KMS-11 (cell line): ENCODE data around the gene SLC16A6.

ENCODE experiments used
- H2AFZ ChIP-seq: fragments of 200-600 bp; sonication (generic); 2 replicates; pipeline ENCODE4 v1.6.1; 2016; ENCODE audit warnings: antibody characterized with exemption, mixed run types, low read depth
- H3K27ac ChIP-seq: fragments of 200-600 bp; sonication (generic); 2 replicates; pipeline ENCODE4 v1.6.1; 2016; ENCODE audit warnings: mild to moderate bottlenecking, mixed run types
- H3K27me3 ChIP-seq: fragments of 200-600 bp; sonication (generic); 2 replicates; pipeline ENCODE4 v1.6.1; 2017; ENCODE audit warnings: mild to moderate bottlenecking, low read depth, mixed run types, moderate library complexity; ENCODE audit not compliant: insufficient read depth
- H3K36me3 ChIP-seq: fragments of 200-600 bp; sonication (generic); 2 replicates; pipeline ENCODE4 v1.6.1; 2017; ENCODE audit warnings: mild to moderate bottlenecking, mixed run types; ENCODE audit not compliant: insufficient read depth
- H3K4me1 ChIP-seq: fragments of 200-600 bp; sonication (generic); 2 replicates; pipeline ENCODE4 v1.6.1; 2016; ENCODE audit warnings: mild to moderate bottlenecking, low read depth, mixed run types; ENCODE audit not compliant: poor library complexity, severe bottlenecking
- H3K4me2 ChIP-seq: fragments of 200-600 bp; sonication (generic); 2 replicates; pipeline ENCODE4 v1.7.0; 2016; ENCODE audit warnings: mild to moderate bottlenecking, mixed run types
- H3K4me3 ChIP-seq: fragments of 200-600 bp; sonication (generic); IDR thresholded peaks from 2 replicates; pipeline ENCODE4 v1.6.1; 2017; ENCODE audit warnings: low read depth, low read length, mixed read lengths; ENCODE audit not compliant: insufficient read depth
- H3K79me2 ChIP-seq: fragments of 200-600 bp; sonication (generic); 2 replicates; pipeline ENCODE4 v1.6.1; 2016; ENCODE audit warnings: low read depth, mixed run types; ENCODE audit not compliant: insufficient read depth
- H3K9ac ChIP-seq: fragments of 200-600 bp; sonication (generic); 2 replicates; pipeline ENCODE4 v1.6.1; 2016; ENCODE audit warnings: mild to moderate bottlenecking, mixed run types
- H4K20me1 ChIP-seq: fragments of 200-600 bp; sonication (generic); 2 replicates; pipeline ENCODE4 v1.6.1; 2016; ENCODE audit warnings: mild to moderate bottlenecking, mixed run types; ENCODE audit not compliant: insufficient read depth
- CTCF ChIP-seq: fragments of 200-600 bp; sonication (generic); conservative IDR thresholded peaks from 2 replicates; pipeline ENCODE4 v1.6.1; 2017; ENCODE audit warnings: low read depth, mild to moderate bottlenecking, antibody characterized with exemption, low read length, moderate library complexity, mixed read lengths

The SLC16A6 gene

GRCh38 chr17:68320943-68321555, 30.1 kb upstream of the SLC16A6 start:
- H3K4me3 ChIP-seq: no peak overlapping the region
- H3K27me3 ChIP-seq: no peaks in the 10 kb centered on the region
- no peak overlapping the region for H3K9ac ChIP-seq
- H3K4me2 ChIP-seq: no peak overlapping the region
- no peak overlapping the region for H2AFZ ChIP-seq
- H3K36me3 ChIP-seq: no peaks in the 10 kb centered on the region
- H3K79me2 ChIP-seq: no peaks in the 10 kb centered on the region
- H3K27ac ChIP-seq: no peak overlapping the region
- H4K20me1 ChIP-seq: no peaks in the 10 kb centered on the region
- no peak for TF ChIP-seq CTCF
- no peaks in the 10 kb centered on the region for H3K4me1 ChIP-seq

DNA sequence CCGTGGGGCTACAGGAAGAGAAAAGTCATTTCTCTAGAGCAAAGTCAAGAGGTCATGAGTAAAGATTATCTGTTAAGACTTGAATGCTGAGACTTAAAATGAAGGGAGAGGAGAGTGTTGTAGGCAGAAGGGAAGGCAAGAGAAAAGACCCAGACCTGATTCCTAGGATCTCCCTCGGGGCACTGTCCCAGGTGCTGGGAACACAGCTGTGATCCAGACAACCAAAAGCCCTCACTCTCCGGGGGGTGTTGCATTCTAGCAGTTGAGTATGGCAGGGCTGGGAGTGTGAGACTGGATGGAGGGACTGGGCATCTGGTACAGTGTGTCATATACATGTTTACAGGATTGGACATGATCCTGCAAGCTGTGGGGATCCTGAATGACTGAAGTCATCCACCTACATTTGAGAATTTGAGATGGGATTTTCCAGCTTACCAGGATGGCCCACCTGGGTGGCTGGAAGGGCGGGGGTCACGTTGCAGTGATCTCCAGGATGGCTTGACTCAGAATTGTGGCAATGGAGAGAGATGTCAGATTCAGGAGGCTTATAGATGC, 29.5 kb upstream of the SLC16A6 start:
- no peak for TF ChIP-seq CTCF
- no peaks in the 10 kb centered on the region for H3K4me1 ChIP-seq
- no peak overlapping the region for H3K4me3 ChIP-seq
- H3K27ac ChIP-seq: no peak overlapping the region
- H3K4me2 ChIP-seq: no peak overlapping the region
- no peak overlapping the region for H3K9ac ChIP-seq
- H3K36me3 ChIP-seq: no peaks in the 10 kb centered on the region
- H4K20me1 ChIP-seq: no peaks in the 10 kb centered on the region
- no peaks in the 10 kb centered on the region for H3K27me3 ChIP-seq
- H2AFZ ChIP-seq: no peak overlapping the region
- no peaks in the 10 kb centered on the region for H3K79me2 ChIP-seq

GRCh38 chr17:68319410-68320162, 28.7 kb upstream of the SLC16A6 start:
- no peak overlapping the region for H2AFZ ChIP-seq
- H3K79me2 ChIP-seq: no peaks in the 10 kb centered on the region
- H3K4me2 ChIP-seq: no peak overlapping the region
- TF ChIP-seq CTCF: no peak
- no peak overlapping the region for H3K9ac ChIP-seq
- H3K4me1 ChIP-seq: no peaks in the 10 kb centered on the region
- no peaks in the 10 kb centered on the region for H3K36me3 ChIP-seq
- no peak overlapping the region for H3K27ac ChIP-seq
- no peak overlapping the region for H3K4me3 ChIP-seq
- H3K27me3 ChIP-seq: no peaks in the 10 kb centered on the region
- H4K20me1 ChIP-seq: no peaks in the 10 kb centered on the region

DNA sequence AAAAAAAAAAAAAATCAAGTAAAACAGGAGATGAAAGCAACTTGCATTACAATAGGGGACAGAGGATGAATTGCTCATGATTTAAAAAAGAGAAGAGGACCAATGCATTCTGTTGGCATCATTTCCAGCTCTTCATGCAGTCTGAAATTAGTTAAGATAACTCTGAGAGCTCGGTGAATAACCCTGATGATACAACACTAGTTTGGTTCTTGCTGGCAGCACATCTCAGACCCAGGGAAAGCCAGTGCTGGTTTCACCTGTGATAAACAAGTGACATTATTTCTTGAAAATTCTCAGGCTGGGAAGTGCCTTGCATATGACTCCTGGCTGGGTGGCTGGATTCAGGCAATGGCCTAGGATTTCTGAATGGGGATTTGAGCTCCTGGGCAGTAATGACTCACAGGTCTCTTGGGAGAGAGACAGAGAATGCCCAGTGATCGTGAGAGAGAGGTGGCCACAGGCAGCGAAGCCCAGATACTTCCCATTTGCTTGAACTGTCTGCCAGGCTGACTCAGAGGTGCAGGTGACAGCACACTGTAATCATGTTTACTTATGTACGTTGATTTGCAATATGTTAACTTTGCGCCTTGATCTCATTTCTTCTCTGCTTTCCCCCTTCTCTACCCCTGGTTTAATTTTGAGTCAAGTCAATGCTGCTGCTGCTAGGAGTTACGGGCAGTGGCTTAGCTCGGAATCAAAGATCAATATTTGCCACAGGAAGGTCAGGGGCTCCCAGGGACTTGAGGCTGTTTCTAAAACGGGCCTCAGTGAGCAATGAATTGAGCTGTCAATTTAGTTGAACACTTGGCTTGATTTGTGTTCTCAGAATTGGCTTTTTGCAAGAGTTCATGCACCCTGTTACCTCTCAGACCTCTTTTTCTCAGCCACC, 27.4 kb upstream of the SLC16A6 start:
- TF ChIP-seq CTCF: no peak
- Histone ChIP-seq H3K79me2 (no peaks in the 10 kb centered on the region), H3K4me1 (no peaks in the 10 kb centered on the region), H3K36me3 (no peaks in the 10 kb centered on the region), H4K20me1 (no peaks in the 10 kb centered on the region), H3K4me3 (no peak overlapping the region), H3K4me2 (no peak overlapping the region), H2AFZ (no peak overlapping the region), H3K27me3 (no peaks in the 10 kb centered on the region), H3K27ac (no peak overlapping the region), H3K9ac (no peak overlapping the region)
